HCT116 (cell line): Measurements from ENCODE around the gene C10orf90. TPM values are rescaled to one million over a fixed set of nuclear protein-coding genes. Genes with fewer than 3 reads are reported as not detected.

Source experiments
- ATAC-seq: fragments of 200-7000 bp; cut with Tn5 transposase; 2 replicates; pipeline ENCODE4 v1.9.1; 2020; ENCODE audit warnings: mild to moderate bottlenecking, moderate library complexity
- BruUV-seq: library from RNA; stranded (reverse); fragments of 400-500 nt; replicated peaks from 2 replicates; lab custom pipeline; 2021; lab: Mats Ljungman, UMichigan
- CTCF ChIA-PET: fragments of 300-600 bp; sonication (Branson Sonifier 250); formaldehyde crosslinking; loops from one replicate; lab custom pipeline; 2021; ENCODE audit warnings: antibody characterized with exemption; lab: Charles Lee
- POLR2A ChIA-PET: fragments of 300-600, 350-600 bp; sonication (Branson Sonifier 250); formaldehyde crosslinking; loops from one replicate; lab custom pipeline; 2021; ENCODE audit warnings: antibody characterized with exemption; lab: Charles Lee
- RAD21 ChIA-PET, 2 experiments: fragments of 300-600 bp; sonication (Branson Sonifier 250); formaldehyde crosslinking; loops; one replicate each; lab custom pipeline; 2023; ENCODE audit warnings: low total read pairs in 2 of 2; ENCODE audit not compliant: uncharacterized antibody in 2 of 2, unreplicated experiment in 2 of 2, low non-redundant PET in 1 of 2; lab: Charles Lee
- DNase-seq: peaks from one replicate; pipeline ENCODE4 v3.0.0-alpha.2; 2010; ENCODE audit warnings: low read depth, low spot score
- H2AFZ ChIP-seq: fragments of 200-600 bp; shearing (Covaris generic), sonication (generic); 2 replicates; pipeline ENCODE4 v1.6.1; 2017; ENCODE audit warnings: low read depth, mixed run types, mixed read lengths, antibody characterized with exemption, low read length; ENCODE audit not compliant: poor library complexity, severe bottlenecking
- H3K27ac ChIP-seq: 2 replicates; pipeline ENCODE4 v1.5.1; 2012; ENCODE audit warnings: low read depth, low read length
- H3K27me3 ChIP-seq: fragments of 200-600 bp; sonication (generic); 2 replicates; pipeline ENCODE4 v1.6.1; 2016; ENCODE audit warnings: mixed run types, low read length, mixed read lengths; ENCODE audit not compliant: insufficient read depth
- H3K36me3 ChIP-seq, 2 experiments: fragments of 200-500 bp in 1 of 2; fragments of 200-600 bp in 1 of 2; sonication (Bioruptor generic) in 1 of 2; sonication (generic) in 1 of 2; 2 replicates each; pipeline versions ENCODE4 v1.5.1 to v1.6.1; 2014 to 2016; ENCODE audit warnings: low read length in 2 of 2, inconsistent platforms in 1 of 2, mixed read lengths in 1 of 2, mixed run types in 1 of 2; ENCODE audit not compliant: insufficient read depth in 2 of 2, control insufficient read depth in 1 of 2
- H3K4me1 ChIP-seq, 2 experiments: fragments of 200-600 bp in 1 of 2; sonication (generic) in 1 of 2; 2 replicates each; pipeline versions ENCODE4 v1.5.1 to v1.6.1; 2012 to 2017; ENCODE audit warnings: low read length in 2 of 2, inconsistent platforms in 1 of 2, mild to moderate bottlenecking in 1 of 2, mixed read lengths in 1 of 2, mixed run types in 1 of 2, moderate library complexity in 1 of 2; ENCODE audit not compliant: insufficient read depth in 2 of 2, control insufficient read depth in 1 of 2
- H3K4me2 ChIP-seq: fragments of 200-600 bp; sonication (generic); 2 replicates; pipeline ENCODE4 v1.6.1; 2017; ENCODE audit warnings: mixed run types, low read length, mixed read lengths
- H3K4me3 ChIP-seq, 2 experiments: fragments of 200-600 bp in 1 of 2; sonication (generic) in 1 of 2; replicated peaks in 1 of 2; 2 replicates each; pipeline ENCODE4 v1.5.1; 2011 to 2016; ENCODE audit warnings: low read length in 2 of 2, control low read depth in 1 of 2, low read depth in 1 of 2, mild to moderate bottlenecking in 1 of 2, mixed read lengths in 1 of 2, mixed run types in 1 of 2
- H3K79me2 ChIP-seq: fragments of 200-600 bp; sonication (generic); 2 replicates; pipeline ENCODE4 v1.6.1; 2017; ENCODE audit warnings: mild to moderate bottlenecking, mixed run types, low read length, moderate library complexity, mixed read lengths; ENCODE audit not compliant: insufficient read depth
- H3K9ac ChIP-seq: fragments of 200-600 bp; sonication (generic); 2 replicates; pipeline ENCODE4 v1.6.1; 2016; ENCODE audit warnings: low read length, mixed read lengths
- H3K9me2 ChIP-seq: fragments of 200-600 bp; sonication (generic), shearing (Covaris generic); 2 replicates; pipeline ENCODE4 v1.6.1; 2017; ENCODE audit warnings: mixed run types, mild to moderate bottlenecking, moderate library complexity; ENCODE audit not compliant: insufficient read depth
- H3K9me3 ChIP-seq, 2 experiments: fragments of 200-500 bp in 1 of 2; fragments of 200-600 bp in 1 of 2; sonication (Bioruptor generic) in 1 of 2; sonication (generic) in 1 of 2; 2 replicates each; pipeline ENCODE4 v1.6.1; 2014 to 2017; ENCODE audit warnings: low read length in 2 of 2, mixed read lengths in 2 of 2, inconsistent platforms in 1 of 2, low read depth in 1 of 2, mild to moderate bottlenecking in 1 of 2, mixed run types in 1 of 2, moderate library complexity in 1 of 2; ENCODE audit not compliant: control insufficient read depth in 1 of 2, insufficient read depth in 1 of 2
- H4K20me1 ChIP-seq: fragments of 200-600 bp; sonication (generic), shearing (Covaris generic); 2 replicates; pipeline ENCODE4 v1.6.1; 2017; ENCODE audit warnings: mixed run types, mild to moderate bottlenecking, moderate library complexity; ENCODE audit not compliant: insufficient read depth
- EGR1 ChIP-seq: IDR thresholded peaks from 2 replicates; pipeline ENCODE4 v1.6.1; 2012; ENCODE audit warnings: low read depth
- ELF1 ChIP-seq: IDR thresholded peaks from 2 replicates; pipeline ENCODE4 v1.6.1; 2012; ENCODE audit warnings: low read depth, borderline replicate concordance
- EZH2 ChIP-seq: fragments of 200-600 bp; sonication (generic); IDR thresholded peaks from 2 replicates; pipeline ENCODE4 v1.6.1; 2017; ENCODE audit warnings: antibody characterized with exemption, mixed run types
- FOSL1 ChIP-seq: IDR thresholded peaks from 2 replicates; pipeline ENCODE4 v1.6.1; 2012; ENCODE audit warnings: low read depth
- JUND ChIP-seq: IDR thresholded peaks from 2 replicates; pipeline ENCODE4 v1.6.1; 2012
- POLR2A ChIP-seq: IDR thresholded peaks from 2 replicates; pipeline ENCODE4 v1.7.0; 2011; ENCODE audit warnings: borderline replicate concordance; ENCODE audit not compliant: insufficient read depth, insufficient read length; ENCODE audit errors: extremely low read depth
- POLR2AphosphoS5 ChIP-seq: IDR thresholded peaks from 2 replicates; pipeline ENCODE4 v1.6.1; 2011; ENCODE audit warnings: mild to moderate bottlenecking, low read depth, low read length, moderate library complexity
- RAD21 ChIP-seq: IDR thresholded peaks from 2 replicates; pipeline ENCODE4 v1.6.1; 2012; ENCODE audit warnings: low read depth, mild to moderate bottlenecking
- SIN3A ChIP-seq: IDR thresholded peaks from 2 replicates; pipeline ENCODE4 v1.6.1; 2012; ENCODE audit warnings: low read depth
- SP1 ChIP-seq: IDR thresholded peaks from 2 replicates; pipeline ENCODE4 v1.6.1; 2012; ENCODE audit warnings: low read depth
- SRF ChIP-seq: IDR thresholded peaks from 2 replicates; pipeline ENCODE4 v1.6.1; 2012; ENCODE audit warnings: low read depth
- ZFX ChIP-seq: fragments of 450-650 bp; IDR thresholded peaks from 2 replicates; pipeline ENCODE4 v1.6.1; 2017
- ZNF274 ChIP-seq: fragments of 200-500 bp; sonication (Bioruptor generic); IDR thresholded peaks from 2 replicates; pipeline ENCODE4 v1.6.1; 2014; ENCODE audit warnings: mild to moderate bottlenecking, low read depth, low read length, inconsistent platforms
- intact Hi-C: fragments of 100-400 bp; cut with micrococcal nuclease; formaldehyde crosslinking; loops from 2 replicates; pipeline ENCODE4 v1.10.0; 2022
- total RNA-seq: library from RNA; stranded (reverse); gene quantifications from one replicate; pipeline ENCODE4 v1.2.1, GENCODE V29; 2021; ENCODE audit not compliant: unreplicated experiment
- TF ChIP-seq, protein P1 (sequence below): IDR thresholded peaks from 2 replicates; pipeline ENCODE4 v1.6.1; 2011; ENCODE audit warnings: mild to moderate bottlenecking, low read length, moderate library complexity; ENCODE audit not compliant: insufficient replicate concordance; ENCODE audit errors: extremely low read depth
- TF ChIP-seq, protein P2 (sequence below): IDR thresholded peaks from 2 replicates; pipeline ENCODE4 v1.6.1; 2012
- TF ChIP-seq, protein P3 (sequence below), 3 experiments: fragments of 200-600 bp in 1 of 3; sonication (generic) in 1 of 3; IDR thresholded peaks in 2 of 3; conservative IDR thresholded peaks in 1 of 3; 2 replicates each; pipeline ENCODE4 v1.5.1; 2012 to 2017; ENCODE audit warnings: low read depth in 2 of 3, low read length in 2 of 3, antibody characterized with exemption in 1 of 3, borderline replicate concordance in 1 of 3, control low read depth in 1 of 3, mild to moderate bottlenecking in 1 of 3, mixed read lengths in 1 of 3, mixed run types in 1 of 3, moderate library complexity in 1 of 3; ENCODE audit not compliant: insufficient read depth in 1 of 3

C10orf90 gene
- total RNA-seq, 1 experiment from 2014 or later, result not detected

DNA sequence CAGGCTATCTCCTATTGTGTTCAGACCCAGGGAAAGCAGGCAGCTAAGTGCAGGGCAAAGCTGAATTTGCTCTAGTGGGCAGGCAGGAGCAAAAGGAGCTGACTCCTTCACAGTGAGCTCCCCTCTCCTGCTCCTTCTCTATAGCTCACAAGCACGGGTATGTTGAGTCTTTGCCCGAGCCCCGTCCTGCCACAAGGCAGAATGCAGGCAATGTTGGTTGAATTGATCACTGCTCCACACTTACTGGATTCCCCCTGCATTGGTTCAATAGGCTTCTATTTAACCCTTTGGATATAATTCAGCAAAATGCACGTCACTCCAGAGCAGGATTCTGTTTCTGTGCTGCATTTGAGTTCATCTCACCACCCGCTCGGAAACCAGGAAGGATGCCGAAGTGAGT is 16.2 kb upstream of the C10orf90 start:
- POLR2A ChIA-PET, result no interaction called here
- no TSS peak for BruUV-seq

More for the DNA sequence above, 16.2 kb upstream of the C10orf90 start:
- no peak overlapping the region for H3K4me3 ChIP-seq
- intact Hi-C loops, result no loop called here
- H2AFZ ChIP-seq, result no peak overlapping the region
- no peaks in the 10 kb centered on the region for H3K36me3 ChIP-seq
- no peak overlapping the region for H3K9ac ChIP-seq
- no peak overlapping the region for H3K27ac ChIP-seq
- no peaks in the 10 kb centered on the region for H3K9me3 ChIP-seq
- H3K79me2 ChIP-seq, result no peaks in the 10 kb centered on the region
- H4K20me1 ChIP-seq, result no peaks in the 10 kb centered on the region
- no peak for DNase-seq
- no peaks in the 10 kb centered on the region for H3K9me2 ChIP-seq
- no peak for ATAC-seq
- H3K27me3 ChIP-seq, result peaks cover 20% of the 10 kb centered on the region; the same call in 1 of the 2 replicates
- TF ChIP-seq FOSL1, result no peak
- TF ChIP-seq EZH2, result no peak
- no peak for TF ChIP-seq EGR1
- TF ChIP-seq RAD21, result no peak
- no peak for TF ChIP-seq ZFX
- TF ChIP-seq, protein P1, sequence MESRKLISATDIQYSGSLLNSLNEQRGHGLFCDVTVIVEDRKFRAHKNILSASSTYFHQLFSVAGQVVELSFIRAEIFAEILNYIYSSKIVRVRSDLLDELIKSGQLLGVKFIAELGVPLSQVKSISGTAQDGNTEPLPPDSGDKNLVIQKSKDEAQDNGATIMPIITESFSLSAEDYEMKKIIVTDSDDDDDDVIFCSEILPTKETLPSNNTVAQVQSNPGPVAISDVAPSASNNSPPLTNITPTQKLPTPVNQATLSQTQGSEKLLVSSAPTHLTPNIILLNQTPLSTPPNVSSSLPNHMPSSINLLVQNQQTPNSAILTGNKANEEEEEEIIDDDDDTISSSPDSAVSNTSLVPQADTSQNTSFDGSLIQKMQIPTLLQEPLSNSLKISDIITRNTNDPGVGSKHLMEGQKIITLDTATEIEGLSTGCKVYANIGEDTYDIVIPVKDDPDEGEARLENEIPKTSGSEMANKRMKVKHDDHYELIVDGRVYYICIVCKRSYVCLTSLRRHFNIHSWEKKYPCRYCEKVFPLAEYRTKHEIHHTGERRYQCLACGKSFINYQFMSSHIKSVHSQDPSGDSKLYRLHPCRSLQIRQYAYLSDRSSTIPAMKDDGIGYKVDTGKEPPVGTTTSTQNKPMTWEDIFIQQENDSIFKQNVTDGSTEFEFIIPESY, result no peak
- no peak for TF ChIP-seq ELF1
- TF ChIP-seq, protein P2, sequence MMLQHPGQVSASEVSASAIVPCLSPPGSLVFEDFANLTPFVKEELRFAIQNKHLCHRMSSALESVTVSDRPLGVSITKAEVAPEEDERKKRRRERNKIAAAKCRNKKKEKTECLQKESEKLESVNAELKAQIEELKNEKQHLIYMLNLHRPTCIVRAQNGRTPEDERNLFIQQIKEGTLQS, result no peak
- TF ChIP-seq SIN3A, result no peak
- no peak for TF ChIP-seq JUND
- TF ChIP-seq SP1, result no peak
- no peak for TF ChIP-seq ZNF274
- TF ChIP-seq, protein P3, sequence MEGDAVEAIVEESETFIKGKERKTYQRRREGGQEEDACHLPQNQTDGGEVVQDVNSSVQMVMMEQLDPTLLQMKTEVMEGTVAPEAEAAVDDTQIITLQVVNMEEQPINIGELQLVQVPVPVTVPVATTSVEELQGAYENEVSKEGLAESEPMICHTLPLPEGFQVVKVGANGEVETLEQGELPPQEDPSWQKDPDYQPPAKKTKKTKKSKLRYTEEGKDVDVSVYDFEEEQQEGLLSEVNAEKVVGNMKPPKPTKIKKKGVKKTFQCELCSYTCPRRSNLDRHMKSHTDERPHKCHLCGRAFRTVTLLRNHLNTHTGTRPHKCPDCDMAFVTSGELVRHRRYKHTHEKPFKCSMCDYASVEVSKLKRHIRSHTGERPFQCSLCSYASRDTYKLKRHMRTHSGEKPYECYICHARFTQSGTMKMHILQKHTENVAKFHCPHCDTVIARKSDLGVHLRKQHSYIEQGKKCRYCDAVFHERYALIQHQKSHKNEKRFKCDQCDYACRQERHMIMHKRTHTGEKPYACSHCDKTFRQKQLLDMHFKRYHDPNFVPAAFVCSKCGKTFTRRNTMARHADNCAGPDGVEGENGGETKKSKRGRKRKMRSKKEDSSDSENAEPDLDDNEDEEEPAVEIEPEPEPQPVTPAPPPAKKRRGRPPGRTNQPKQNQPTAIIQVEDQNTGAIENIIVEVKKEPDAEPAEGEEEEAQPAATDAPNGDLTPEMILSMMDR (IDR thresholded peaks at IDR 0.05 in 2 of 3, conservative IDR thresholded peaks at IDR 0.05 in 1 of 3; ENCODE audit: borderline replicate concordance in 1 of 3, insufficient read depth in 1 of 3, low read depth in 2 of 3, low read length in 2 of 3), result no peak
- TF ChIP-seq POLR2AphosphoS5, result no peak
- no peak for TF ChIP-seq POLR2A
- TF ChIP-seq SRF, result no peak
- H3K4me1 ChIP-seq, result no peaks in the 10 kb centered on the region
- ChIA-PET RAD21 (no interaction called here), CTCF (no interaction called here)
- H3K4me2 ChIP-seq, result no peak overlapping the region
